CD8-positive, alpha-beta memory T cell (primary cell): ENCODE measurements around the gene SYNCRIP. TPM values are rescaled to one million over a fixed set of nuclear protein-coding genes. Genes with fewer than 3 reads are reported as not detected.
"Not testable (repeated sequence)": the region's sequence is repeated elsewhere in the genome, so short reads cannot be mapped to it uniquely, and the experiment has no call there.

Experiments
- CTCF ChIA-PET: fragments of 350-600 bp; sonication (Branson Sonifier 250); formaldehyde crosslinking; loops from one replicate; lab custom pipeline; 2021; ENCODE audit warnings: antibody characterized with exemption; lab: Charles Lee
- POLR2A ChIA-PET: fragments of 350-600 bp; sonication (Branson Sonifier 250); formaldehyde crosslinking; loops from one replicate; lab custom pipeline; 2021; ENCODE audit warnings: antibody characterized with exemption; lab: Charles Lee
- DNase-seq, 5 donors: peaks; one replicate each; pipeline versions ENCODE4 v3.0.0 to v3.0.0-alpha.2; 2020 to 2022; ENCODE audit warnings: mixed read lengths in 1 of 5
- H3K27ac ChIP-seq: one replicate; pipeline ENCODE4 v1.7.0; 2013; ENCODE audit warnings: low read depth, mild to moderate bottlenecking, low read length, moderate library complexity
- H3K27me3 ChIP-seq: 2 replicates; pipeline ENCODE4 v1.7.0; 2013; ENCODE audit warnings: low read length, mild to moderate bottlenecking; ENCODE audit not compliant: insufficient read depth, poor library complexity, severe bottlenecking
- H3K36me3 ChIP-seq: 2 replicates; pipeline ENCODE4 v1.7.0; 2013; ENCODE audit warnings: mild to moderate bottlenecking, low read length, moderate library complexity; ENCODE audit not compliant: insufficient read depth
- H3K4me1 ChIP-seq: 2 replicates; pipeline ENCODE4 v1.7.0; 2013; ENCODE audit warnings: mild to moderate bottlenecking, low read length, moderate library complexity; ENCODE audit not compliant: insufficient read depth
- H3K4me3 ChIP-seq: 2 replicates; pipeline ENCODE4 v1.7.0; 2013; ENCODE audit warnings: mild to moderate bottlenecking, low read length
- H3K9me3 ChIP-seq: 2 replicates; pipeline ENCODE4 v1.7.0; 2013; ENCODE audit warnings: mild to moderate bottlenecking, low read length
- H3K27ac Mint-ChIP-seq, 8 donors: one replicate each; pipeline ENCODE4 v1.8.0; 2020 to 2021; ENCODE audit warnings: mixed read lengths in 8 of 8, mild to moderate bottlenecking in 6 of 8, inconsistent platforms in 3 of 8, moderate library complexity in 3 of 8
- H3K27me3 Mint-ChIP-seq, 2 donors: one replicate each; pipeline ENCODE4 v1.8.0; 2020 to 2021; ENCODE audit warnings: mixed read lengths in 2 of 2, mild to moderate bottlenecking in 1 of 2, moderate library complexity in 1 of 2
- H3K36me3 Mint-ChIP-seq, 3 donors: one replicate each; pipeline ENCODE4 v1.8.0; 2020 to 2021; ENCODE audit warnings: mixed read lengths in 3 of 3, inconsistent platforms in 1 of 3, mild to moderate bottlenecking in 1 of 3
- H3K4me1 Mint-ChIP-seq, 3 donors: one replicate each; pipeline ENCODE4 v1.8.0; 2020 to 2021; ENCODE audit warnings: mixed read lengths in 3 of 3, inconsistent platforms in 1 of 3, mild to moderate bottlenecking in 1 of 3
- H3K4me3 Mint-ChIP-seq, 7 donors: one replicate each; pipeline ENCODE4 v1.8.0; 2020 to 2021; ENCODE audit warnings: mixed read lengths in 7 of 7, mild to moderate bottlenecking in 6 of 7, moderate library complexity in 4 of 7, inconsistent platforms in 2 of 7
- H3K9me3 Mint-ChIP-seq, 5 donors: one replicate each; pipeline ENCODE4 v1.8.0; 2020 to 2022; ENCODE audit warnings: mixed read lengths in 5 of 5, mild to moderate bottlenecking in 3 of 5, moderate library complexity in 2 of 5, inconsistent platforms in 1 of 5
- polyA plus RNA-seq: library from polyadenylated mRNA; unstranded; fragments of 300-500 nt; fragmentation: Illumina TruSeq; gene quantifications from one replicate; pipeline ENCODE4 v1.2.3, GENCODE V29; 2021
- total RNA-seq, 2 experiments: library from RNA; stranded (reverse); gene quantifications; one replicate each; pipeline ENCODE4 v1.2.3, GENCODE V29; 2021

SYNCRIP gene
- 100 to 1,000 TPM; 247 to 249 TPM for total RNA-seq
- 81.6 TPM for polyA plus RNA-seq

DNA sequence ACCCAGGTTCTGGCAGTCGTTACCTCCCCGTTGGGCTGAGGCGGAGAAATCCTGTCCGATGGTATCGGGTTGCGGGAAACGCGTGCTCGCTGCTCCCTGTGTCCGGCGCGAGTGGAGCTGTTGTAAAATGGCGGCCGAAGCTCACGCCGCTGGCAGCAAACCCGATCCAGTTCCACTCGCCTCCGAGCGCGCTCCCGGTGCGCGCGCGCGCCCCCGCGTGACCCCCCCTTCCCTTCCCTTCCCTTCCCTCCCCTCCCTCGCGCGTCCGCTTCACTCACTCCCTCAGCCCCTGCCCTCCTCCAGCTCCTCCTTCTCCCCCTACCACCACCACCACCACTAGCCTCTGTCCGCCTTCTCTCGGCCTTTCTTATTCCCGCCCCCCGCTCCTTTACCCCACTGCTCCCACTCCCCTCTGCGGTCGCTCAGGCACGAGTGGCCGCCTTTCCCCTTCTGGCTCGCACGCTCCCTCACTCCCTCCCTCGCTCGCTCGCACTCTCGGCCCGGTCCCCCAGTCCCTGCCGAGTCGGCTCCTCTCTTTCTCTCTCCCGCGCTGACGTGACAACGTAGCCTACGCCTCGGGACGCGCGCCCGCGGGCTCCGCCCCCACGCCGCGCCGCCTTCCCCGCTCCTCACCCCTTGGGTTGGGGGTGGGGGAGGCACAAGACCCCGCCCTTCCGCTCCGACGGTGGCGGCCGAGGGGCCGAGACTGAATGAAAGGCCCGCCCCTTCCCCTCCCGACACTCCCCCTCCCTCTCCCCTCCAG is at the start of gene SYNCRIP:
Gene SYNCRIP, minus strand, starts transcription at position 113 of the 763 bp plus-strand sequence. CDS start 1,447 bp downstream, outside the sequence.
- POLR2A ChIA-PET: interaction anchor here (0.9 to 10.0 kb wide), 8 partner anchors 13 to 193 kb away, joined by 3 to 356 read pairs (median 9); partner anchors contain the start of genes NT5E and SNX14
- CTCF ChIA-PET: interaction anchor here (1.4 to 8.7 kb wide), 4 partner anchors 12 to 50 kb away, joined by 5 to 86 read pairs (median 8); partner anchors contain the start of gene SNX14
- peaks cover 31% of the 10 kb centered on the region for H3K4me1 ChIP-seq

DNA sequence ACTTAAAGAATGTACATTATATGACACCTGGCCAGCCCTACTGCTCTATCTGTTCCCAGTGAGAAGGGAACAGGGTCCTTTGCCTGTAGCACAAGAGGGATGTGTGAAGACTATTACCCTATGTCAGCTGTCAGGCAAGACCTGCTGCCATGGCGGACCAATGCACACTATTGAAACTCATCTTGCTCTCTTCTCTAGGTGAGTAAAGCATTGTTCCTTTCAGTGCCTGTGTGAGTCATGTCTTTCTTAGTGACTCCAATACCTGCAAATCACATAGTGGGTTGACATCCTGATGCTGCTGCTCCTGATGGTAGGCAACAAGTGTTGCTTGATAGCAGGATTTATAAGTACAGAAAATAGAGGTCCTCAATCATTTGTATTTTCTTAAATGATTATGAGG is 48.8 kb upstream of the SYNCRIP start:
- Mint-ChIP-seq H3K9me3 (peaks cover 0 to under 1% (median under 1%) of the 10 kb centered on the region in 5 donors), H3K27ac (no peak overlapping the region), H3K4me1 (no peaks in the 10 kb centered on the region), H3K36me3 (no peaks in the 10 kb centered on the region), H3K4me3 (no peak overlapping the region), H3K27me3 (peaks cover 0 to 3% of the 10 kb centered on the region in 2 donors)
- Histone ChIP-seq H3K9me3 (no peaks in the 10 kb centered on the region), H3K27ac (no peak overlapping the region), H3K4me3 (no peak overlapping the region), H3K27me3 (no peaks in the 10 kb centered on the region), H3K36me3 (no peaks in the 10 kb centered on the region), H3K4me1 (no peaks in the 10 kb centered on the region)
- DNase-seq: no peak
- ChIA-PET CTCF (interaction anchor here (1.4 kb wide), 1 partner anchor 10 kb away, joined by 3 read pairs; no protein-coding TSS in a partner anchor), POLR2A (no interaction called here)

More for the DNA sequence above, at the start of gene SYNCRIP:
- Mint-ChIP-seq H3K4me3 (peak within 1 kb of the TSS; percentile 93 to 96 (median 95)), H3K9me3 (no peaks in the 10 kb centered on the region), H3K27ac (peak within 1 kb of the TSS; percentile 96 to 99 (median 99)), H3K27me3 (peaks cover 0 to 3% of the 10 kb centered on the region in 2 donors), H3K36me3 (peaks cover 3 to 49% (median 19%) of the 10 kb centered on the region in 3 donors), H3K4me1 (peaks cover 49 to 52% (median 50%) of the 10 kb centered on the region in 3 donors)
- peak; percentile 97 to 99 (median 98) for DNase-seq
- Histone ChIP-seq H3K36me3 (peaks cover 17% of the 10 kb centered on the region), H3K9me3 (no peaks in the 10 kb centered on the region), H3K4me3 (peak within 1 kb of the TSS; percentile 92), H3K27me3 (no peaks in the 10 kb centered on the region), H3K27ac (peak within 1 kb of the TSS; percentile 96)

DNA sequence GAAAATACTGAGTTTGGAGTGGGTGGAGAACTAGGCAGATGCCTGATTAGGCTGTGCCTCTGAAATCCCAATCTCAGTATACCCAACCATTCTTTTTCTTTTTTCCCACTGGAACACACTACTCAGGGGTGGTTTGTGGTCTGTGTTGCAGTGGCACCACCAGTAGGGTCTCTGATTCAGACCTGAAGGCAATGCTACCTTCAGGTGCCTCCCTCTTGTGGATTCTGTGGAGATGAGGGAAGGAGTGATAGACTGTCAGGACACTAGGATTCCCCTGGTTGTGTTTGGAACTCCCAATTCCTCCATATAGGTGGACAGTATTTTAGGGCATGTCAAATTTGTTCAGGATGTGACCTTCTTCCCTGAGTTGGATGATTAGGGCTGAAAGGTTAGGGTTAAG is 47.4 kb upstream of the SYNCRIP start:
- no peak overlapping the region for H3K27ac ChIP-seq
- Mint-ChIP-seq H3K4me1 (peaks cover 0 to 5% (median 0%) of the 10 kb centered on the region in 3 donors), H3K36me3 (no peaks in the 10 kb centered on the region), H3K4me3 (no peak overlapping the region), H3K27ac (no peak overlapping the region), H3K9me3 (no peaks in the 10 kb centered on the region), H3K27me3 (peaks cover 0 to 3% of the 10 kb centered on the region in 2 donors)
- H3K4me3 ChIP-seq: no peak overlapping the region
- no peaks in the 10 kb centered on the region for H3K36me3 ChIP-seq
- H3K27me3 ChIP-seq: no peaks in the 10 kb centered on the region
- H3K4me1 ChIP-seq: no peaks in the 10 kb centered on the region
- H3K9me3 ChIP-seq: no peaks in the 10 kb centered on the region
- CTCF ChIA-PET: no interaction called here
- DNase-seq: no peak
- POLR2A ChIA-PET: no interaction called here

DNA sequence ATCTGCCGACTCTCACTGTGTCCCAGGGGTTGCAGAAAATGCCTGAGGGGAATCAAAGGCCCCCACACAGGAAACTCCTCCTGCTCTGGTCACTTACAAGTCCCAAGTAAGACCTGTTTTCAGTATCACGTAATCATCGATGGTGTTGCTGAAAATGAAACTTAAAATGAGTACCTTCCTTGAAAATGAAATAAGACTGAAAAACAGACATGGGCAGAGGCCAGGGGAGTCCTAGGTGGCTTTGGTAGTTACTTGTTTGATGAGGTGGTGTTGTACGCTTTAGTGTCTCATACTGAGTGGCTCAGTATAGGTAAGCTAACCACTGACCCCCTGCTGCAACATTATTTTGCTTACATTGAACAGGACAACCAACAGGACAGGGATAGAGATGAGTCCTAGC is 43.0 kb upstream of the SYNCRIP start:
- H3K27me3 Mint-ChIP-seq: peaks cover 0 to 3% of the 10 kb centered on the region in 2 donors
- Histone ChIP-seq H3K36me3 (no peaks in the 10 kb centered on the region), H3K27me3 (no peaks in the 10 kb centered on the region), H3K9me3 (no peaks in the 10 kb centered on the region), H3K27ac (no peak overlapping the region), H3K4me3 (no peak overlapping the region), H3K4me1 (no peaks in the 10 kb centered on the region)
- ChIA-PET POLR2A (no interaction called here), CTCF (no interaction called here)
- H3K36me3 Mint-ChIP-seq: no peaks in the 10 kb centered on the region
- no peak for DNase-seq
- H3K9me3 Mint-ChIP-seq: no peaks in the 10 kb centered on the region
- H3K4me3 Mint-ChIP-seq: peak overlapping the region in 4 of 7 donors; percentile 1 to 45 (median 26)
- peak overlapping the region in 1 of 8 donors; percentile 67 for H3K27ac Mint-ChIP-seq
- H3K4me1 Mint-ChIP-seq: peaks cover 0 to 5% (median 0%) of the 10 kb centered on the region in 3 donors

DNA sequence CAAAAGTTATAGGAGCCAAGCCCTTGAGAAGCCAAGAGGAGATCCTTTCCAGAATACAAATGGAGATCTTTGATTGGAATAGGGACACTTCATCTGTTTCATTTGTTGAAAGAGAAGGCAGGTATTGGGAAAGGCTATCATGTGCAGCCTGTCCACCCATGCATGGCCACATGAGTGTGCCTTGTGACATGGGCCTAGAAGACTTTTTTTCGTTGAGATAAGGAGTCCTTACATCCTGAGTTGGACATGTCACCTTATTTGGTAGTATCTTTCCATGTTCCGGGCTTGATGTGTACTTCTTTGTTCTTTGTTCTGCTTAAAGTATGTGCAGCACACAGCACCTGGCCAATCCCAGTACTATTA is 42.1 kb upstream of the SYNCRIP start:
- Mint-ChIP-seq H3K27me3 (peaks cover 0 to 3% of the 10 kb centered on the region in 2 donors), H3K9me3 (no peaks in the 10 kb centered on the region), H3K4me3 (no peak overlapping the region), H3K4me1 (peaks cover 3 to 7% (median 6%) of the 10 kb centered on the region in 3 donors), H3K36me3 (no peaks in the 10 kb centered on the region), H3K27ac (no peak overlapping the region)
- H3K4me1 ChIP-seq: peaks cover 2% of the 10 kb centered on the region
- H3K4me3 ChIP-seq: no peak overlapping the region
- no peaks in the 10 kb centered on the region for H3K36me3 ChIP-seq
- ChIA-PET POLR2A (no interaction called here), CTCF (no interaction called here)
- H3K27ac ChIP-seq: no peak overlapping the region
- no peak for DNase-seq
- no peaks in the 10 kb centered on the region for H3K27me3 ChIP-seq
- no peaks in the 10 kb centered on the region for H3K9me3 ChIP-seq

DNA sequence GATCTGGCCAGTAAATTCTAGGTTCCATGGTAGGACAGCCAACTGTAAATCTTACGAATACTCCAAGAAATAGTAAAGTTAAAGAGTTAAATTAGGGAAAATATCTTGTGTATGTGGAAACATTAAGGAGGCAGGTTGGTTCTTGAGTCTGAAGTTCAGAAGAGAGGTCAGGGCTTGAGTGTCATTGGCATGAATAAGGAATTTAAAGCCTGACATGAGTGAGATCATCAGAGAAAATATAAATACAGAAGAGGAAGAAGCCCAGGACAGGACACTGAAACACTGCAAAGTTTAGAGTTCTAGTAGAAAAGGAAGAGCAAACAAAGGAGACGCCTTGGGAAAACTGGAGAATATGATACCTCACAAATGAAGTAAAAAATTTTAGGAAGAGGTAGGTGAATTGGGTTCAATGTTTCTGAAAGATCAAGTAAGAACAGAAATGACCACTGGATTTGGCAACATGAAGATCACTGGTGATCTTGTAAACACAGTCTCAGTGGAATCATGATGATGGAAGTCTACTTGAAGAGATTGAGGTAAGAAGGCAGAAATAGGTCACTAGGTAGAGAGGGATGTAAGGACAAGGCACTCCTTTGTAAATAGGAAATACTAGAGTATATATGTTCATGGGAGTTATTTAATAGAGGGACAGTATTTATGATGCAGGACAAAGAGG is 41.6 kb upstream of the SYNCRIP start:
- Mint-ChIP-seq H3K4me3 (no peak overlapping the region), H3K9me3 (no peaks in the 10 kb centered on the region), H3K4me1 (peaks cover 8 to 11% (median 11%) of the 10 kb centered on the region in 3 donors), H3K27ac (no peak overlapping the region), H3K27me3 (peaks cover 0 to 3% of the 10 kb centered on the region in 2 donors), H3K36me3 (no peaks in the 10 kb centered on the region)
- Histone ChIP-seq H3K36me3 (no peaks in the 10 kb centered on the region), H3K27me3 (no peaks in the 10 kb centered on the region), H3K4me1 (peaks cover 8% of the 10 kb centered on the region), H3K9me3 (no peaks in the 10 kb centered on the region), H3K4me3 (no peak overlapping the region), H3K27ac (no peak overlapping the region)
- no peak for DNase-seq
- CTCF ChIA-PET: no interaction called here
- POLR2A ChIA-PET: no interaction called here

DNA sequence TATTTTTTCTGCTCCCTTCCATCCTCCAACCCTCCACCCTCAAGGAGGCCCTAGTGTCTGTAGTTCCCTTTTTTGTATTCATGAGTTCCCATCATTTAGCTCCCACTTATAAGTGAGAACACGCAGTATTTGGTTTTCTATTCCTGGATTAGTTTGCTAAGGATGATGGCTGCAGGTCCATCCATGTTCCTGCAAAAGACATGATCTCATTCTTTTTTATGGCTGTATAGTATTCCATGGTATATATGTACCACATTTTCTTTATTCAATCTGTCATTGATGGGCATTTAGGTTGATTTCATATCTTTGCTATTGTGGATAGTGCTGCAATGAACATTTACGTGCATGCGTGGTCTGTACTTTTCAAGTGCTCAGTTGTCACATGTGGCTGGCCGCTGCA is 39.2 kb upstream of the SYNCRIP start:
- H3K9me3 Mint-ChIP-seq, POLR2A ChIA-PET, H3K27me3 Mint-ChIP-seq: not testable (repeated sequence)

DNA sequence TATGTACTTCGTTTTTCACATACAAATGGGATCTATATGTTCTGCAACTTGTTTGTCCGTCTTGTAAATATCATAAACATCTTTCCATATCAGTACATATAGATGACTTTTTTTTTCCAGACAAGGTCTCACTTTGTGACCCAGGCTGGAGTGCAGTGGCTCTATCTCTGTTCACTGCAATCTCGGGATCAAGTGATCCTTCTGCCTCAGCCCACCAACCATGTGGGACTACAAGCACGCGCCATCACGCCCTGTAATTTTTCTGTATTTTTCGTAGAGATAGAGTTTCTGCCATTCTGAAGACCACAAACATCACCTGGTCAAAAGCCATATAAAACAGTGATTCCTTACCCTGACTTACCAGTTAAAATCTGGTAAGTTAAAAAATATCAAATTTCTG is 37.7 kb upstream of the SYNCRIP start:
- peak overlapping the region; percentile 95 for H3K27ac ChIP-seq
- POLR2A ChIA-PET: no interaction called here
- peaks cover 0 to 30% (median 7%) of the 10 kb centered on the region in 3 donors for H3K36me3 Mint-ChIP-seq
- peaks cover 0 to 6% of the 10 kb centered on the region in 2 donors for H3K27me3 Mint-ChIP-seq
- peak overlapping the region in 4 of 8 donors; percentile 20 to 94 (median 35) for H3K27ac Mint-ChIP-seq
- CTCF ChIA-PET: no interaction called here
- H3K27me3 ChIP-seq: no peaks in the 10 kb centered on the region
- H3K4me1 Mint-ChIP-seq: peaks cover 26 to 33% (median 33%) of the 10 kb centered on the region in 3 donors
- peaks cover 0 to 3% (median 0%) of the 10 kb centered on the region in 5 donors for H3K9me3 Mint-ChIP-seq
- H3K4me3 ChIP-seq: no peak overlapping the region
- peaks cover 22% of the 10 kb centered on the region for H3K4me1 ChIP-seq
- H3K36me3 ChIP-seq: no peaks in the 10 kb centered on the region
- no peak for DNase-seq
- no peaks in the 10 kb centered on the region for H3K9me3 ChIP-seq
- peak overlapping the region in 2 of 7 donors; percentile 5 to 99 for H3K4me3 Mint-ChIP-seq

More for the DNA sequence above, 39.2 kb upstream of the SYNCRIP start:
- H3K4me3 Mint-ChIP-seq, H3K4me1 ChIP-seq, H3K27me3 ChIP-seq, CTCF ChIA-PET, H3K4me3 ChIP-seq, H3K36me3 ChIP-seq, H3K9me3 ChIP-seq, H3K27ac ChIP-seq, DNase-seq: not testable (repeated sequence)
- Mint-ChIP-seq H3K27ac (peak overlapping the region in 2 of 8 donors; percentile 9 to 42), H3K4me1 (peaks cover 16 to 18% (median 18%) of the 10 kb centered on the region in 3 donors), H3K36me3 (peaks cover 0 to 15% (median 0%) of the 10 kb centered on the region in 3 donors)
